NCI-H226 (cell line): Measurements from ENCODE around the gene CALCR.
"Not testable (repeated sequence)": the region's sequence is repeated elsewhere in the genome, so short reads cannot be mapped to it uniquely, and the experiment has no call there.

Source experiments
- DNase-seq: peaks from one replicate; pipeline ENCODE4 v3.0.0-alpha.2; 2015

CALCR gene

GRCh38 chr7:93559639-93560491, 14.7 kb downstream of the CALCR start:
- no peak for DNase-seq

- DNase-seq = peak; percentile 77
These were observed 15.6 kb downstream of the CALCR start for GRCh38 chr7:93558705-93559614.

- DNase-seq = no peak
These were observed 22.6 kb downstream of the CALCR start for GRCh38 chr7:93551931-93552330.

GRCh38 chr7:93551063-93551895, 23.2 kb downstream of the CALCR start:
- peak; percentile 15 for DNase-seq

GRCh38 chr7:93547716-93548115, 26.8 kb downstream of the CALCR start:
- DNase-seq = no peak

GRCh38 chr7:93544691-93545090, 29.8 kb downstream of the CALCR start:
- DNase-seq = no peak

- no peak for DNase-seq
These were observed 36.5 kb downstream of the CALCR start for GRCh38 chr7:93538061-93538460.

- no peak for DNase-seq
These were observed 38.9 kb downstream of the CALCR start for GRCh38 chr7:93535616-93536015.

- DNase-seq = no peak
These were observed 43.8 kb downstream of the CALCR start for GRCh38 chr7:93530701-93531100.

GRCh38 chr7:93516834-93517233, 57.7 kb downstream of the CALCR start:
- no peak for DNase-seq

GRCh38 chr7:93515144-93515543, 59.4 kb downstream of the CALCR start:
- no peak for DNase-seq

- DNase-seq = no peak
These were observed 65.2 kb downstream of the CALCR start for GRCh38 chr7:93509303-93509702.

- no peak for DNase-seq
These were observed 71.4 kb downstream of the CALCR start for GRCh38 chr7:93503088-93503487.

- not testable (repeated sequence) for DNase-seq
These were observed 82.7 kb downstream of the CALCR start for GRCh38 chr7:93491860-93492259.

GRCh38 chr7:93476491-93477344, 97.8 kb downstream of the CALCR start:
- no peak for DNase-seq

GRCh38 chr7:93475811-93476210, 98.7 kb downstream of the CALCR start:
- DNase-seq = no peak

- DNase-seq = no peak
These were observed 103.1 kb downstream of the CALCR start for GRCh38 chr7:93471456-93471855.

GRCh38 chr7:93463764-93464163, 110.8 kb downstream of the CALCR start:
- DNase-seq = no peak

GRCh38 chr7:93461350-93461749, 113.2 kb downstream of the CALCR start:
- DNase-seq = no peak

- no peak for DNase-seq
These were observed 121.3 kb downstream of the CALCR start for GRCh38 chr7:93453262-93453661.

- DNase-seq = no peak
These were observed 126.3 kb downstream of the CALCR start for GRCh38 chr7:93448176-93448575.

GRCh38 chr7:93447509-93447908, 127.0 kb downstream of the CALCR start:
- DNase-seq = no peak
